Measurements from ENCODE around the gene TGFB1. TPM values are rescaled to one million over a fixed set of nuclear protein-coding genes. Genes with fewer than 3 reads are reported as not detected.

TGFB1 gene
- total and polyA plus RNA-seq, 2 of the 13 experiments (the other 11 are each of a cell fraction or from before 2014, with no cell fraction given), result 4.1 to 5.4 TPM

GRCh38 chr19:41310033-41310831 lies 43.5 kb downstream of the TGFB1 start, which contains the start of gene CCDC97 (continued):
- no peak for TF ChIP-seq FIP1L1 (IDR thresholded peaks at IDR 0.05; ENCODE audit: borderline replicate concordance, insufficient read depth, low read depth, low read length)
- TF ChIP-seq ZNF441 (CRISPR knock-in tag; IDR thresholded peaks at IDR 0.05; ENCODE audit: borderline replicate concordance), result no peak
- TF ChIP-seq ATF7-NPFF (CRISPR knock-in tag; IDR thresholded peaks at IDR 0.05; ENCODE audit: low read depth), result peak; percentile 63; the same call in 1 of the 2 replicates
- TF ChIP-seq ZNF777 (CRISPR knock-in tag; IDR thresholded peaks at IDR 0.05), result no peak; the same call in 1 of the 2 replicates
- no peak for TF ChIP-seq MZF1 (CRISPR knock-in tag; IDR thresholded peaks at IDR 0.05; ENCODE audit: borderline replicate concordance)
- peak; percentile 80 for TF ChIP-seq ZNF607 (CRISPR knock-in tag; IDR thresholded peaks at IDR 0.05; ENCODE audit: borderline replicate concordance)
- no peak for TF ChIP-seq ZNF850 (CRISPR knock-in tag; conservative IDR thresholded peaks at IDR 0.05)
- TF ChIP-seq ZNF704 (CRISPR knock-in tag; IDR thresholded peaks at IDR 0.05; ENCODE audit: borderline replicate concordance), result no peak
- TF ChIP-seq HINFP (CRISPR knock-in tag; IDR thresholded peaks at IDR 0.05; ENCODE audit: low read depth), result no peak
- TF ChIP-seq ZNF724P (CRISPR knock-in tag; IDR thresholded peaks at IDR 0.05; ENCODE audit: borderline replicate concordance), result peak; percentile 43; the same call in 1 of the 2 replicates
- no peak for TF ChIP-seq ZNF782 (CRISPR knock-in tag; IDR thresholded peaks at IDR 0.05; ENCODE audit: borderline replicate concordance)
- peak; percentile 65 for TF ChIP-seq GABPA (IDR thresholded peaks at IDR 0.05; ENCODE audit: low read depth, low read length)
- peak; percentile 90 for TF ChIP-seq GABPA (CRISPR knock-in tag; IDR thresholded peaks at IDR 0.05; ENCODE audit: low read depth)
- peak in 1 of 2 experiments; percentile 34; a peak in 1 of 4 replicates for TF ChIP-seq REST (IDR thresholded peaks at IDR 0.05; ENCODE audit: borderline replicate concordance in 1 of 2, low read depth in 1 of 2, low read length in 2 of 2)
- no peak for TF ChIP-seq ZNF256 (CRISPR knock-in tag; conservative IDR thresholded peaks at IDR 0.05)
- 0 out of 2 replicates have a peak, but pooled peaks have one; percentile 62 for TF ChIP-seq ZNF225 (CRISPR knock-in tag; IDR thresholded peaks at IDR 0.05)
- peak; percentile 88 for TF ChIP-seq NFKB2 (CRISPR knock-in tag; IDR thresholded peaks at IDR 0.05; ENCODE audit: borderline replicate concordance)
- TF ChIP-seq ZFX (CRISPR knock-in tag; IDR thresholded peaks at IDR 0.05; ENCODE audit: low read depth), result peak; percentile 92
- TF ChIP-seq GMEB2 (CRISPR knock-in tag; IDR thresholded peaks at IDR 0.05; ENCODE audit: low read depth), result no peak
- TF ChIP-seq ZNF562 (CRISPR knock-in tag; IDR thresholded peaks at IDR 0.05; ENCODE audit: borderline replicate concordance), result no peak
- peak; percentile 84 for TF ChIP-seq HOXA5 (CRISPR knock-in tag; IDR thresholded peaks at IDR 0.05)

Data from HepG2 (cell line).